Astrocyte (in vitro differentiated cells and primary cell): ENCODE measurements around the gene GALK1.

Experiments used
- EZH2 ChIP-seq: IDR thresholded peaks from 2 replicates; pipeline ENCODE4 v1.6.1; 2012; ENCODE audit warnings: mild to moderate bottlenecking, low read length, inconsistent platforms; ENCODE audit not compliant: insufficient read depth
- TF ChIP-seq, protein P1 (sequence below): IDR thresholded peaks from 2 replicates; pipeline ENCODE4 v1.5.1; 2011; ENCODE audit warnings: low read depth, mild to moderate bottlenecking, inconsistent platforms, low read length, moderate library complexity; ENCODE audit not compliant: insufficient read depth

GRCh38 chr17:75811174-75811573, 46.2 kb upstream of the GALK1 start:
- TF ChIP-seq, protein P1, sequence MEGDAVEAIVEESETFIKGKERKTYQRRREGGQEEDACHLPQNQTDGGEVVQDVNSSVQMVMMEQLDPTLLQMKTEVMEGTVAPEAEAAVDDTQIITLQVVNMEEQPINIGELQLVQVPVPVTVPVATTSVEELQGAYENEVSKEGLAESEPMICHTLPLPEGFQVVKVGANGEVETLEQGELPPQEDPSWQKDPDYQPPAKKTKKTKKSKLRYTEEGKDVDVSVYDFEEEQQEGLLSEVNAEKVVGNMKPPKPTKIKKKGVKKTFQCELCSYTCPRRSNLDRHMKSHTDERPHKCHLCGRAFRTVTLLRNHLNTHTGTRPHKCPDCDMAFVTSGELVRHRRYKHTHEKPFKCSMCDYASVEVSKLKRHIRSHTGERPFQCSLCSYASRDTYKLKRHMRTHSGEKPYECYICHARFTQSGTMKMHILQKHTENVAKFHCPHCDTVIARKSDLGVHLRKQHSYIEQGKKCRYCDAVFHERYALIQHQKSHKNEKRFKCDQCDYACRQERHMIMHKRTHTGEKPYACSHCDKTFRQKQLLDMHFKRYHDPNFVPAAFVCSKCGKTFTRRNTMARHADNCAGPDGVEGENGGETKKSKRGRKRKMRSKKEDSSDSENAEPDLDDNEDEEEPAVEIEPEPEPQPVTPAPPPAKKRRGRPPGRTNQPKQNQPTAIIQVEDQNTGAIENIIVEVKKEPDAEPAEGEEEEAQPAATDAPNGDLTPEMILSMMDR = no peak
- no peak for TF ChIP-seq EZH2
